SHP77 (cell line): ENCODE results near the gene CFAP99.
"Not testable (repeated sequence)": the region's sequence is repeated elsewhere in the genome, so short reads cannot be mapped to it uniquely, and the experiment has no call there.

ENCODE experiments used
- DNase-seq, 2 experiments: peaks; one replicate each; lab custom pipeline; 2025; lab: John Stamatoyannopoulos, UW

CFAP99 gene

DNA sequence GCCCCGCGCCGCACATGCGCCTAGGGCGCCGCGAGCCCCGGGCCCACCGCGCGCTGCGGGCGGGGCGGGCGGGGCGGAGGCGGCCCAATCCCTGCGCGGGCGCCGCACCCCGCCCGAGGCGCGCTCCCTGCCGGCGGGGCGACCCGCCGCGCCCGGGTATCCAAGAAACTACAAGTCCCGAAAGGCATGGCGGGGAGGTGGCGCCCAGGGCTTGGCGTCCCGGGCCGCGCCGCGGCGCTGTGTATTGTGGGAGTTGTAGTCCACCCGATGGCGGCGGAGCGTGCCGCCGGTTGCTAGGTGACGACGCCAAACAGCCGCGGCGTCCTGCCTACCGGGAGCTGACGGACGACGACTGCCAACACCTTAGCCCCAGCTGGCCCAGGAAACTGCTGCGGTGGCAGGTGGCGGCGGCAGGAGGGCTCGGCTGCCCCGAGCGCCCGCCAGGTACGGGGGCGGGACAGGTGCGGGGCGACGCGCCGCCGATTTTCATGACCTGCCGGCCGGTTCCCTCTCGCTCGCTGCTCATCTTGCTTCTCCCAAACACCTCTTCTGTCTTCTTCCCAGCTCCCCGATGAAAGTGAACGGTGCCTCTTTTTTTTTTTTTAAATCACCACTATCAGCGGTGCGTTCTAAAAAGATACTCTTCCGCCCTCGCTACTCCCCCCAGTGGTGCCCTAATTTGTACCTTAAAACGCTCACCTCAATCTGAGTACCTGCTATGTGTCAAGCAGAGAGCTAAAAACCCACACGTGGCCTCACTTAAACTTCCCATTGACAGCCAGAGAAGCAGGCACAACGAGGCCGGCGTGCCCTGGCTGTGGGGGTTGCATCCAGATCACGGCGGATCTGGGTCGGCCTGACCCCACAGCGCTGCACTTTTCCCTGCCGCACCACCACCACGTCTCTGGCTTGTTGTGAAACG is at the start of gene CFAP99:
TSS of gene CFAP99 (plus strand) at position 306 of the 922 bp plus-strand sequence.
- peak; percentile 77 to 79 for DNase-seq

DNA sequence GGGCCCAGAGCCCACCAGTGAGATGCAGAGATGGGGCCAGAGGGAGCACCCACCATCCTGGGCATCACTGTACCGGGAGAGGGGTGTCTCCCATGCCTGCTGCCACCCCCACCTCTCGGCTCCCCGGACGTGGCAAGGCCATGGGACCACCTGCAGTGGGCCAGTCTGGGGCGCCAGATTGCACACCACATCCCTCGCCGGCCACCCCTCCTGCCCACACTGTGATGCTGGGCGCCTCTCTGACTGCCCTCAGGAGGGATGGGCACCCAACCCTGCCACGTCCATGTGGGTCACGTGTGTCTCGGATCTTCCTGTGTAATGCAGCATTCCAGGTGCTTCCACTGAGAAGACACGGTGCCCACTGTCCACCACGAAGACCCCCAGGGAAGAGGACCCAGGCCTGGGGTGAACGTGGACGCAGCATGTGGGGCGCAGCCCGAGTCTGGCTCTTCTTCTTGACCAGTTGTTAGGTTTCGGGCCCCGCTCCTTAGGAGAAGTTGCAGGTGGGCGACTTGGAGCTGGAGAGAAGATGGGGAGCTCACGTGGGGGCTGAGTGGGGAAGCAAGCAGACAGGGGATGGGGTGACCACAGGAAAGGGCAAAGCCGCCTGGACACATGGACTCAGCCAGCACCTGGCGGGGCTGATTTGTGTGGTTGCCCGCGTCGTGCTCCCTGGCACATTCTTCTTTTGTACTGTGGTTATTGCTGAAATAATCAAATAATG is 48.0 kb upstream of the CFAP99 start:
- no peak for DNase-seq

DNA sequence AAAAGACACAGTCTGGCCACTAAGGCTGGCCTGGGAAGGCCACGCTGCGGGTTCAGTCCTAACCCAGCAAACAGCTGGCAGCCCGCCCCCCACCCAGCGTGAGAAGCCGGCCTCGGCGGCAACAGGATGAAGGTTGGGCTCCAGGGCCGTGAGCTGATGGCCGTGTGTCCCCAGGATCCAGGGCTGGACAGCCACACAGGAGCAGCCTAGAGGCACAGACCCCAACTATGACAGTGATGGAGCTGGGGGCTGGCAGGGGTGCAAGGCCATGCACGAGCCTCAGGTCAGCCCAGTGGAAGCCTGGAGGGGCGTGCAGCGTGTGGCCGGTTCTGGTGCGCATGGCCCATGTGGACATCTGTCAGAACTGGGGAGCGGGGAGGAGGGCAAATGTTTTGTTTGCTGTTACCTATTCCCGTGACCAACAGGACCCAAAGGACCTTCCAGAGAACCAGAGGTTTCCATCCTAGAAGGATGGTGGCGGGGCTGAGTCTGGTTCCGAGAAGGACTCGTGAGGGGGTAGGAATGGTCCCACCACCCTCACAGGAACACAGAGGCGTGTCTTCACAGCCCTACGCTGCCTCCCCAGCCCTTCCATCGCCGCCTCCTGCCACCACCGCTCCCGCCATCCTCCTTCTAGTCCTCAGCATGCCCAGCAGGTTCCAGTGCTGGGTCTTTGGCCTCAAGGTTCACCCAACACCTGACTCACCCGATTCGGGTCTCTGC is 46.8 kb upstream of the CFAP99 start:
- DNase-seq, result no peak

DNA sequence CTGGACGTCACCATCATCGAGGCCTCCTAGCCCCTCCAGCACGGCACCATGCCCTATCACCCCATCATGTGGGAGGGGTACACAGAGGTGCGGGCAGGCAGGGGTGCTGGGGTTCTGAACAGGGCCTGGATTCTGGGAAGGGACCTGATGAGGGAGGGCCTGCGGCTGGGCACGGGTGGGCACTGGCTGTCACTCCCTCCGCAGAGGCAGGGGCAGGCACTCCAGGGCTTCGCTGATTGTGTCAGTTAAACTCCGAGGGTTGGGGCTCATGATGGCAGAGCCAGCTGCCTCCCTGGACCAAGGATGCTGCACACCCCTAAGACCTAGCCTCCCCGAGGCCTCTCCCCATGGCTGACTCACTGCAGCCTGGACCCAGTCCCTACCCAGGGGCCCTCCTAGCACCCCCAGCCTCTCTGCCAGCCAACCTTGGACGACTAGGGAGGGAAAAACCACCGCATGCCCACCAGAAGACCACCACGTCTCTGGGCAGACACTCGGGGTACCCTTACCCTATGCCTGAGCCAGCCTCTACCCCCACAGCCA is 46.2 kb upstream of the CFAP99 start:
- DNase-seq, result no peak

DNA sequence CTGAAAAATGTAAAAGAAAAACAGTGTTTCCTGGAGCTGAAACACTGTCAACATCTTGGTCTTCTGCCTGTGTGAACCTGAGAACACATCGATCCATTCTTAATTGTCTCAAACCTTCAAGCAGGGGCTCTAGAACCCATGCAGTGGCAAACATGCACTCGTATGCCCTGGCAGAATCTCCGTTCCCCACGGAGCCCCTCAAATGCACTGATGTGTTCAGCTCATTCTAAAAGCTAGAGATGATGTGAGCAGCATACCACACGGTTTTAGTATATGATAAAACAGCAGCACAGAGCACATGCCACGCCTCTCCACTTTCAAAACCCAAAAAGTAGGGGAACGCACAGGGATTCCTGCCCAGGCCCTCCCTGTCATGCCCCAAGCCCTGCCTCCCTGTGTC is 45.2 kb upstream of the CFAP99 start:
- no peak for DNase-seq

DNA sequence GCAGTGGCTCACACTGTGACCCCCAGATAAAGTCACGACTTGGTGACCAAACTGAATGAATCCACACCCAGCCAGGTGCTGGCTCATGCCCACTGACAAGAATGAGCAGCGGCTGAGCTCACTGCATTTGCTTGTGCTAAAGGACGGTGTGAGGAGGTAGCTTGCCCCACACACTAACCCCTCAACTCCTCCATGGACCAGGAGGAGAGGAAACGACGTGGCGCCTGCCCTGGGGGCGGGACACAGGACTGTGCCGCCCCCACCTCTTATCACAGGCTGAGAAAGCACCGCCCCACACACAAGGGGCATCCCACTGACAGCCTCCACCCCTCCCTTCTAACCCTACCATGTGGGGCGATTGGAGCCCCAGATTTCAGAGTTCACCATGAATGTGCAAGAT is 43.3 kb upstream of the CFAP99 start:
- no peak for DNase-seq

DNA sequence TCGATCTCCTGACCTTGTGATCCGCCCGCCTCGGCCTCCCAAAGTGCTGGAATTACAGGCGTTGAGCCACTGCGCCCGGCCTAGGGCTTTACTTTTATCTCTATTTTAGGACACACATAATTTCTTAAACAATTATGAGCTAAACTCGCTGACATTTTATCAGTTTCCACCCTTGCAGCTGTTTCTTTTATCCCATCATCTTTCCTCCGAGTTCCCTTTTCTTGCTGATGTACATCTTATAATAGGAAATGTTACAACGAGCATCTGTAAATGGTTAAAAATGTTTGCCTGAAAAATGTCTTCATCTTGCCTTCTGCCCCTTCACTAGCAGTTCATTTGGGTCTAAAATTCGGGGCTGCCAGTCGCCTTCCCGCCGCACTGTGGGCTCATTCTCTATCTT is 41.5 kb upstream of the CFAP99 start:
- DNase-seq, result no peak

DNA sequence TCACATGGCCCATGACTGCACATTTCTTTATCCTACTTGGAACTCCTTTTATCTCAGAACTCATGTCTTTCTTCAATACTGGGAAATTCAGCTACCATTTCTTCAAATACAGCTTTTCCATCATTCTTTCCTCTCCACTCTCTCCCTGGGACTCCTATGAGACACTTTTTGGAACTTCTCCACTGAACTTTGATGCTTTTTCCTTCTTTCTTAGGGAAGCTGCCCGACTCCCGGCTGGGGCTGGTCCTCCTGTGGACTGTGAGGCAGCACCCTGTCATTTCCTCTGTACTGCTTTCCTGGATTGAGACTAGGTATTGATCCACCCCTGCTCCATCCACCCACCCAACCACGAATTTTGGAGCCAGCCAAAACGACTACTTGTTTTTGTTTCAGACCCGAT is 40.4 kb upstream of the CFAP99 start:
- DNase-seq, result no peak

DNA sequence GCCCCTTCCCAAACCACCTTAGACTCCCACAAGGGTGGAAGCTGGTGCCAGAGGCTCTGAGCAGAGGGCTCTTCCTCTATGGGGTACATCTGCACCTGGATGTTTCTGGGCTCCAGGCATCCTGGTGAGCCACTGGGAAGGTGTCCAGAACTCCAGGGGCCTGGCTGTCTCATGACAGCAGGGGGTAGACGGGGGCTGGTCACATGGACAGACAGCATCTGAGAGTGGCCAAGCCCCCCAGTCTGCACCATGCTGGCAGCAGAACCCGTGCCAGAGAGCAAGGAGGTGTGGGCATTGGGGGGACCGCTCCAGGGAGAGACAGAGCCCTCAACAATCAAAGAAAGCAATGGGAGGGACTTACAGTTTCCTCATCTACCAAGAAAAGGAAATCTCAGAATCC is 39.9 kb upstream of the CFAP99 start:
- DNase-seq, result no peak

DNA sequence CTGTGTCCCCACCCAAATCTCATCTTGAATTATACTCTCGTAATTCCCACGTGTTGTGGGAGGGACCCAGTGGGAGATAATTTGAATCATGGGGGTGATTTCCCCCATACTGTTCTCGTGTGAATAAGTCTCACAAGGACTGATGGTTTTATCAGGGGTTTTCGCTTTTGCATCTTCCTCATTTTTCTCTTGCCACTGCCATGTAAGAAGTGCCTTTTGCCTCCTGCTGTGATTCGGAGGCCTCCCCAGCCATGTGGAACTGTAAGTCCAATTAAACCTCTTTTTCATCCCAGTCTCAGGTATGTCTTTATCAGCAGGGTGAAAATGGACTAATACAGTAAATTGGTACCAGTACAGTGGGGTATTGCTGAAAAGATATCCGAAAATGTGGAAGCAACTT is 38.2 kb upstream of the CFAP99 start:
- DNase-seq, result not testable (repeated sequence)

DNA sequence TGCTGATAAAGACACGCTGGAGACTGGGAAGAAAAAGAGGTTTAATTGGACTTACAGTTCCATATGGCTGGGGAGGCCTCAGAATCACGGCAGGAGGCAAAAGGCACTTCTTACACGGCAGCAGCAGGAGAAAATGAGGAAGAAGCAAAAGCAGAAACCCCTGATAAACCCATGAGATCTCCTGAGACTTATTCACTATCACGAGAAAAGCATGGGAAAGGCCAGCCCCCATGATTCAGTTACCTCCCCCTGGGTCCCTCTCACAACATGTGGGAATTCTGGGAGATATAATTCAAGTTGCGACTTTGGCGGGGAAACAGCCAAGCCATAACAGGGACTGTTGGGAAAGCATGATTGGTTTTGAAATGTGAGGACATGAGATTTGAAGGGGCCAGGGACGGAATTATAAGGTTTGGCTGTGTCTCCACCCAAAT is 36.0 kb upstream of the CFAP99 start:
- DNase-seq, result not testable (repeated sequence)

DNA sequence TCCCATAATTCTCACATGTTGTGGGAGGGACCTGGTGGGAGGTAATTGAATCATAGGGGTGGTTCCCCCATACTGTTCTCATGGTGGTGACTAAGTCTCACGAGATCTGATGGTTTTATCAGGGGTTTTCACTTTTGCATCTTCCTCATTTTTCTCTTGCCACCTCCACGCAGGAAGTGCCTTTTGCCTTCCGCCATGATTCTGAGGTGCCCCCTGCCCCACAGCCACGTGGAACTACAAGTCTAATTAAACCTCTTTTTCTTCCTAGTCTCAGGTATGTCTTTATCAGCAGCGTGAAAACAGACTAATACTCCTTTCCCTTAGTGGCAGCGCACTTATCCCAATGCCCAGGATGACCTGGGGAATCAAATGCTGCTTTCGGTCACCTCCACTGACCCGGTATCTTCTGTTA is 35.5 kb upstream of the CFAP99 start:
- not testable (repeated sequence) for DNase-seq

DNA sequence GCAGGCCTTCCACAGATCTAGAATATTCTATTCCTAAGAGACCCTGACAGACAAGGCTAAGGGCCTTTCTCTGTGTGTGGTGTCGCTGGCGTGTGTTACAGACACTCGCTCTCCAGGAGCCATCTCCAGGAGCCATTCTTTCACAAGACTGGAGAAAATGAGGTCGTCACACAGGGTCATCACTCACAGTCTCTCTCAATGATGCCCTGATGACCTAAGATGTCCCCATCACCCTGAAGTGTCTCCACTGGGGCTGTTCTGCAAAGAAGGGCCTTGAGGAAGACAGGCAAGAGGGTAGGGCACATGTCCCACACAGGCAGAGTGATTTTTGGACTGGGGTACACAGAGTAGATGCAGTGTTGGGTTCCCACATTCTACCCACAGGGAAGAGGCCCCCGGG is 35.0 kb upstream of the CFAP99 start:
- DNase-seq, result no peak

DNA sequence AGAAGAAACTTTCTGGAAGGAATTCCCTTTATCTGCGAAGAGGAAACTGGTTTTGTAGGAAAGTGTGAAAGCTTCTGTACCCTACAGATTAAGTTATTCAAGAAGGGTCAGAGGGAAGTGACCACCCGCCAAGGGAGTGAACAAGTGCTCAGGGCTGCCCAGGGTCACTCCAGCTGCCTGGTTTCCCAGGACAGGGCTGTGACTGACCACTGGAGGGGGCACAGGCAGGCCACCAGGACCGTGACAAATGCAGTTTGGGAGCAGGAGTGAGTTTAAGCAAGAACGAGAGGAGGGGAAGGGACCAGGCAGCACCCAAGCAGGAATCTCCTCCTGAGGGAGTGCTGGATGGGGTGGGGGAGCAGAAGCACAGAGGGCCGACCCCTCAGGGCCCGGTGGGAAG is 34.5 kb upstream of the CFAP99 start:
- no peak for DNase-seq

DNA sequence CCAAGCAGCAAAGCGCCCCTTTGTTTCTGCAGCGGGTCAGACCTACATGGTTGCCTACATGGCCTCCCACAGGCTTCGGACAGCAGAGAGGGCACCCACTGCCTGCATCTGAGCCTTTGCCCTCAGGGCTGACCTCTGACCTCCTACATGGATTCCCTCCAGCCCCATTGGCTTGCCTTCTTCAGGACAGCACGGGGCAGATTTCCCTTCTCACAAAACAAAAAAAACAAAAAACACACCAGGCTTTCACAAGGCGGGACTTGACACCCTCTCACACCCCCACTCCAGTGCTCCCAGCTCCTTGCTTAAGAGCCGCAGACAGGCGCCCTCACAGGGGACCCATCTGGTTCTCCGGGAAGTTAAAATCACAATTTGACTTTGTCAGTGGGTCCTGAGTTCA is 33.2 kb upstream of the CFAP99 start:
- DNase-seq, result no peak

DNA sequence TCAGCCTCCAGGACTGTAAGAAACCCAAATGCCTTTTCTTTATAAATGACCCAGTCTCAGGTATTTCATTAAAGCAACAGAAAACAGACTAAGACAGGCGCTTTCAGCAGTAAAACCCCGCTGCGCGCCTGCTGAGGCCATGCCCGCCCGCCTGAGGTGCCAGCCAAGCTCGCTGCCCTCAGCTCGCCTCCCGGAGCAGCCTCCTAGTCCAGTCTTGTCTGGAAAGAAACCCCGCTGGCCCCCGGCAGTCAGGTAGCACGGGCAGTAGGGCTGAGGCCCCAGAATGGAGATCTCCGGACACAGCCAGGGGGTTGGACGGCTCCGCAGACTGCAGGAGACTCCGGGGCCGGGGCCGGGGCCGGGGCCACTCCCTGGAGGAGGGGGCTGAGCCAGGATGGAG is 32.0 kb upstream of the CFAP99 start:
- no peak for DNase-seq

DNA sequence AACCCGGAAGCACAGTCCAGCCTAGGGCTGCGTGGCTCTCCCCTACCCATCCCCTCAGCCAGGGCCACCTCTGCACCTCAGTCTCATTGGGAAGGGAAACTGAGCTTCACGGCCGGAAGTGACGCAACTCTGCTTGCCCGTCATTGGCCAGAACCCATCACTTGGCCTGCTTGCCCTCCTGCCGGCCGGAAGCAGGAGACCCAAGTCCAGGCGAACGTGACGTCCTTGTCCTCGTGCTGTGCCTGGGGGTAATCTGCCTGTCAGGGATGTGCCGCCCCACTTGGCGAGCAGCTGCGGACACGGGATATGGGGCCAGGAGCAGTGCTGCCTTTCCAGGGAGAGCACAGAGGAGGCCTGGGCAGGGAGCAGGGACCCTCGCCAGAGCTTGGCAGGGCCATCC is 31.5 kb upstream of the CFAP99 start:
- no peak for DNase-seq

DNA sequence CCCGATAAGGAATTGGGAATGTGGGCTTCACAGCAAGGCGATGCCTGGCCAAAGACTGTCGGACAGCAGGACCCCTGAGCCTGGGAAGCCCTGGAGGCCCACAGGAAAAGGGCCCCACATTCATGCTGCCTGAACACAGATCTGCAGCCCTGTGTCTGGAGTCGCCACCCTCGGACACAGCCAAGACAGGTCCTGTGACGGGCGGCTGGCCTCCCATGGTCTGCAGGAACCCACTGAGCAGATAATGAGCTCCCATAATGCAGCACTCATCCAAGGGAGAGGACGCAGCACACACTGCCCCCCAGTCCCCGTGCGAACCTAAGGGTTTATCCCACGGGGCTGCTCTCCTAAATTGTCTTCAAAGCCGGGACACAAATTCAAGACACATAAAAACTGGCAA is 30.9 kb upstream of the CFAP99 start:
- DNase-seq, result no peak

DNA sequence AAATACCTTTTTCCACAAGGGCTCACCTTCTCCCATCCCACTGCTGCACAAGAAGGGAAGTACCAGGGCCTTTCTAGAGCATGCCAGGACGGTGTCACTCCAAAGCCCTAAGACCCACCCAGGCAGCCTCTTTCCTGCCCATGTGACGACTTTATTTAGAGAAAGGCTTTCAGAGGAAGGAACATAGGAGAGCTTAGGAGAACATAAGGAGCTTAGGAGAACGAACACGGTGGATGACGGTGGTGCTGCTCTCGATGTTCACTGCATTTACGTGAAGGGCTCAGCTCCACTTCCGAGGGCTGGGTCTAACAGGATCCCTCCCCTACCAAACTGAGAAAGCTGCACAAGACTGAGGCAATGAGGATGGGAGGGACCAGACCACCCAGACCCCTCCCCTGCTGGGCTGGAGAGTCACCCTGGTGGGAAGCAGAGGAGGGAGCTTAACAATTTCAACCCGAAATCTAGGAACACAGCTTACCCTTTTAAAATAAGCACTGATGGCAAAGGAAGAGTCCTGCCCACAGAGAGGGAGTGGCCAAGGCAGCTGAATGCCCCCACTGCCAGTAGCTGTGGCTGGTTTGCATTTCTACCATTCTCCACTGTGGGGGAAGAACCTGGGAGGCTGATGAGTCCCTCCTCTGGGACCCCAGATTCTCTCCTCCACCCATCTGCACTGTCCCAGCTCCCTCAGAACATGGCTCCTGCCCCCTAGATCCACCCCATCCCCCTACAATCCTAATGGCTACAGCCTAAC is 30.1 kb upstream of the CFAP99 start:
- no peak for DNase-seq

DNA sequence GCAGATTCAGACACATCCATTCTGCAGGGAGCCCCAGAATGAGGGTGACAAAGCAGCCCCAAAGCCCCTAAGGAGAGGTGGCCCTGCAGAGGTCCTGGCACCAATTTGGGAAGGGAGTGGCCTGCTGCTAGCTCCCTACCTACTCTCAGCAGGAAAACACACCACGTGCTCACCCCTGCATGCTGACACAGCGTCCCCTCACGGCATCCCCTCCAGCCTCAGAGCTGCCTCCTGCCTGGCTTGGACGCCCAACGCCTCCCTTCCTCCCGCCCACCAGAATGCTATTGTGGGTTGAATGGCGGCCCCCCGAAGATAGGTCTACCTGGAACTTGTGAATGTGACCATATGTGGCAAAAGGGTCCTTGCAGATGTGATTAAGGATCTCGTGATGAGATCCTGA is 29.1 kb upstream of the CFAP99 start:
- DNase-seq, result no peak

DNA sequence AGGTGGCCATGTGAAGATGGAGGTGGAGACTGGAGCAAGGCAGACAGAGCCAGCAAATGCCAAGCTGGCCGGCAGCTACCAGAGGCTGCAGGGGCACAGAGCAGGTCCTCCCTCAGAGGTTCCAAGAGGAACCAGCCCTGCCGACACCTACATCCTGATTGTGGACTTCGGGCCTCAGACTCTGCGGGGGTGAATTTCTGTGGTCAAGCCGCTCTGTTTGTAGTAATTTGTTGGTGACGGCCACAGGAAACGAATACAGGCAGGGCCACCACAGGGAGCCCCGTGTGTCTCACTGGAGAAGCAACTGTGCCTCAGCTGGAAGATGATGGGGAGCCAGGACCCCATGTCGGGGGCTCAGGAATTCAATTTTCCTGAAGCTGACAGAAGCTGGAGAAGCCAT is 28.6 kb upstream of the CFAP99 start:
- no peak for DNase-seq
